Body of pancreas (tissue), 4 donors: ENCODE results near the gene CCDC93.

ENCODE experiments used
- POLR2A ChIP-seq, 3 donors: fragments of 450-650 bp; IDR thresholded peaks; one replicate each; pipeline ENCODE4 v1.6.1; 2016; ENCODE audit warnings: antibody characterized with exemption in 3 of 3, mild to moderate bottlenecking in 2 of 3
- TF ChIP-seq, protein P1 (sequence below), 7 experiments: fragments of 450-650 bp in 4 of 7; fragments of 200-600 bp in 3 of 7; sonication (generic) in 3 of 7; IDR thresholded peaks; one replicate each; pipeline ENCODE4 v1.5.1; 2016 to 2019; ENCODE audit warnings: antibody characterized with exemption in 7 of 7

DNA sequence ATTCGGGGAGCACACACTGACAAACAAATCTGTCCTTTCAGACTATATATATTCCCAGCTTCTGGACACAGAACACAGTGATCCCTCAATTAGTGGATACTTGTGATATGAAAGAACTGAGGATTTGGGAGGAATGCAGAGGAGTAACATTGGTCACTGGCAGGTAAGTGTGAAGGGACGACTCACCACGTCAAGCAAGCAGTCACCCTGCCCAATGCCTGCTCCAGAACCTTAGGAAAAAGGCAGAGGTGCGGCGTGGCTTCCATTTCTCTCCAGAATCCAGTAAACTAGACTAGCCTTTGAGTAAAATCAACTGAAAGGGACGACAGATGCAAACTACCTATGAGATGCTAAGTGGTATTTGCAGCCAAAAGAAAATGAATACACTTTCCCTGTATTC is 1.1 kb downstream of the CCDC93 start:
- TF ChIP-seq, protein P1, sequence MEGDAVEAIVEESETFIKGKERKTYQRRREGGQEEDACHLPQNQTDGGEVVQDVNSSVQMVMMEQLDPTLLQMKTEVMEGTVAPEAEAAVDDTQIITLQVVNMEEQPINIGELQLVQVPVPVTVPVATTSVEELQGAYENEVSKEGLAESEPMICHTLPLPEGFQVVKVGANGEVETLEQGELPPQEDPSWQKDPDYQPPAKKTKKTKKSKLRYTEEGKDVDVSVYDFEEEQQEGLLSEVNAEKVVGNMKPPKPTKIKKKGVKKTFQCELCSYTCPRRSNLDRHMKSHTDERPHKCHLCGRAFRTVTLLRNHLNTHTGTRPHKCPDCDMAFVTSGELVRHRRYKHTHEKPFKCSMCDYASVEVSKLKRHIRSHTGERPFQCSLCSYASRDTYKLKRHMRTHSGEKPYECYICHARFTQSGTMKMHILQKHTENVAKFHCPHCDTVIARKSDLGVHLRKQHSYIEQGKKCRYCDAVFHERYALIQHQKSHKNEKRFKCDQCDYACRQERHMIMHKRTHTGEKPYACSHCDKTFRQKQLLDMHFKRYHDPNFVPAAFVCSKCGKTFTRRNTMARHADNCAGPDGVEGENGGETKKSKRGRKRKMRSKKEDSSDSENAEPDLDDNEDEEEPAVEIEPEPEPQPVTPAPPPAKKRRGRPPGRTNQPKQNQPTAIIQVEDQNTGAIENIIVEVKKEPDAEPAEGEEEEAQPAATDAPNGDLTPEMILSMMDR (IDR thresholded peaks at IDR 0.05): no peak
- TF ChIP-seq POLR2A (IDR thresholded peaks at IDR 0.05): no peak
